Muscle layer of duodenum (tissue), 2 donors: ENCODE measurements around the gene MAGI1.

Source experiments
- H3K27ac ChIP-seq: one replicate; pipeline ENCODE4 v1.7.0; 2013; ENCODE audit warnings: mild to moderate bottlenecking, low read length
- H3K27me3 ChIP-seq: one replicate; pipeline ENCODE4 v1.7.0; 2013; ENCODE audit warnings: low read depth, mild to moderate bottlenecking, control low read depth, low read length
- H3K36me3 ChIP-seq, 2 donors: one replicate each; pipeline ENCODE4 v1.7.0; 2013; ENCODE audit warnings: low read length in 2 of 2, control low read depth in 1 of 2, mild to moderate bottlenecking in 1 of 2; ENCODE audit not compliant: insufficient read depth in 2 of 2, control insufficient read depth in 1 of 2
- H3K4me1 ChIP-seq, 2 donors: one replicate each; pipeline ENCODE4 v1.7.0; 2013; ENCODE audit warnings: low read length in 2 of 2, mild to moderate bottlenecking in 2 of 2, control low read depth in 1 of 2, moderate library complexity in 1 of 2; ENCODE audit not compliant: insufficient read depth in 2 of 2, control insufficient read depth in 1 of 2
- H3K4me3 ChIP-seq, 2 donors: one replicate each; pipeline ENCODE4 v1.7.0; 2013; ENCODE audit warnings: low read length in 2 of 2, low read depth in 1 of 2, mild to moderate bottlenecking in 1 of 2
- H3K9me3 ChIP-seq, 2 donors: one replicate each; pipeline ENCODE4 v1.7.0; 2013; ENCODE audit warnings: low read length in 2 of 2, control low read depth in 1 of 2, mild to moderate bottlenecking in 1 of 2; ENCODE audit not compliant: control insufficient read depth in 1 of 2
- donor health status: healthy.

MAGI1 gene

DNA sequence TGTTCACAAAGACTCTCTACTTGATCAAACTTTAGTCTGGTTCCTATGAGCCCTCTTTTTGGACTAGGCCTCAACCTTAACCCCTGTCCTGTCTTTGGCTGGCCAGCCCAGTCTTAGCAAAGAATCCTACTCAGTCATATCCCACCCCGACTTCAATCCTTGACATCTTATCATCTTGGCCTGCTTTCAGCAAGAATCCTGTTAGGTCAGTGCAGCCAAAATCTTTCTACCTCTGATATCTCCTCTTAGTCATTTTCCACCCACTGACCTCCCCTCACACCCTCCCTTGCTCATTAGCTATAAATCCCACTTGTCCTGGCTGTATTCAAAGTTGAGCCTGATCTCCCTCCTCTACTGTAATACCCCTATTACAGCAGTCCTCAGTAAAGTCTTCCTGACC is 286.1 kb downstream of the MAGI1 start:
- no peaks in the 10 kb centered on the region for H3K36me3 ChIP-seq
- no peak overlapping the region for H3K4me3 ChIP-seq
- H3K27me3 ChIP-seq = no peaks in the 10 kb centered on the region
- H3K9me3 ChIP-seq = no peaks in the 10 kb centered on the region
- H3K27ac ChIP-seq = no peak overlapping the region
- no peaks in the 10 kb centered on the region for H3K4me1 ChIP-seq

DNA sequence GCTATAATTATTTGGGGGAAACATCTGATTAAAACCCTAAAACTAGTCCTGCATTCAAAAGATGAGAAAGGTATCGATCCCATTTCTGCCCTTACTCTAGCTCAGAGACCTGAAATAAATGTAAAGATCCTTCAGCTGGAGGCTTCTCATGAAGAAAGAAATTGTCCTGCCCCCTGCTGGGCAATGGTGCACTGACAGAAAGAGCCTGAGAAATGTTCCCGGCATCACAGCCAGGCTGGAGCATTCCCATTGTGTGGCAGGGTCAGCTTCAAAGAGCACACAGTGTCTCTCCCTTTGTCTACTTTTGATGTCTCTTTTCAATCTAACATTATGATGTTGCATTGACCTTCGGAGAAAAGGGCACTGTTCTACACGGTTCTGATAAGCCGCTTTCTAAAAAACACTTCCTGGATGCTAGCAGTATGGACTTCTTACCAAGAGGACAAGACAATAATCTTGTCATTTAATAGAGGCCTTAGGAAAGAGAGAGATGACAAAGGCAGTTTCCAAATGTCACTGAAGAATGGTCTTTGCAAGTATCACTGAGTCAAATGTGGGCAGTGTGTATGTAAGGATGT is 287.5 kb downstream of the MAGI1 start:
- Histone ChIP-seq H3K27me3 (no peaks in the 10 kb centered on the region), H3K9me3 (no peaks in the 10 kb centered on the region), H3K36me3 (no peaks in the 10 kb centered on the region), H3K27ac (no peak overlapping the region), H3K4me3 (no peak overlapping the region), H3K4me1 (no peaks in the 10 kb centered on the region)

DNA sequence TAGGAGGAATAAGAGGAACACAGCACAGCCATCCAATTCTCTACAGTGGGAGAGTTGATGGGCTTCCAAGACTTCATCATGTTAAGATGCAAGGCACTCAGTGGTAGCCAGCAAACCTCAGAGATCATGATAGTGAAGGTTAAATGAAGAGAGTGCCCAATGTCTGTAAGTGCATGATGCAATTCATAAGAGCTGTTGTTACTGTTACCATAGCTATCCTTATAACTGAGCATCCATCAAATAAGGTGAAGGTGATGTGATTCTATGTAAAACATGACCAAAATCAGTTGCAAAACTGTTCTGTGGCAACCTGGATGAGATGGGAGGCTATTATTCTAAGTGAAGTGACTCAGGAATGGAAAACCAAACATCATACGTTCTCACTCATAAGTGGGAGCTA is 289.7 kb downstream of the MAGI1 start:
- Histone ChIP-seq H3K9me3 (no peaks in the 10 kb centered on the region), H3K27ac (no peak overlapping the region), H3K4me3 (no peak overlapping the region), H3K27me3 (no peaks in the 10 kb centered on the region), H3K36me3 (no peaks in the 10 kb centered on the region), H3K4me1 (no peaks in the 10 kb centered on the region)

DNA sequence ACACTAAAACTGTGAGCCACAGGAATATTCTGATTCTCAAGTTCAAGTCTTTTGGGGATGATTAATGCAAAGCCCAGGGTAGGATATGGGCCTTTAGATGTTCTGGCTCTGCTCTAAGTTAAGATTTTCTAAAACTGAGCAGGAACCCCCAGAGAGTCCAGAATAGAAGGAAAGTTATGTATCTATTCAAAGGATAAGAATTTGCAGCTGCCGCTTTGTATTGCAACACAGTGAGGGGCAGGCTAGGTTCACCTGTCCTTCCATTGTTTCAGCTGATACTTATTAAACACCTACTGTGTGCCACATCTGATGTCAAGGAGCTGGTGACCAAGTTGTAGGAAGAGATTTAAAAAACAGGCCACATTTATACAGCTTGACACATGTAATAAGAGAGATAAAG is 290.4 kb downstream of the MAGI1 start:
- Histone ChIP-seq H3K9me3 (no peaks in the 10 kb centered on the region), H3K36me3 (no peaks in the 10 kb centered on the region), H3K4me1 (no peaks in the 10 kb centered on the region), H3K4me3 (no peak overlapping the region), H3K27ac (no peak overlapping the region), H3K27me3 (no peaks in the 10 kb centered on the region)

DNA sequence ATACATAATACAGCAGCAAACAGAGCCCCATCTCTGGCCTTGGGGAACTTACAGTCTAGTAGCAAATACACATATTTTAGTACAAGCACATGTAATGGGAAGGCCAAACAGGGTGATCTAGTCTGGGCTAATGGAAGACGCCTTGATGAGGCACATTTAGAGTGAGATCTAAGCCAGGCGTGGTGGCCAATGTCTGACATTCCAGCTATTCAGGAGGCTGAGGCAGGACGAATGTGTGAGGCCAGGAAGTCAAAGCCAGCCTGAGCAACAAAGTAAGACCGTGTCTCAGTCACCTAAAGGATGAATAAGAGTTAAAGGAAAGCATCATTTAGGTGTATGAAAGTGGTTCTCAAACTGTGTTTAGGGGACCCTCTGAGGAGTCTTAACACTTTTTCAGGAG is 291.9 kb downstream of the MAGI1 start:
- Histone ChIP-seq H3K9me3 (no peaks in the 10 kb centered on the region), H3K27ac (no peak overlapping the region), H3K27me3 (no peaks in the 10 kb centered on the region), H3K4me3 (no peak overlapping the region), H3K36me3 (no peaks in the 10 kb centered on the region), H3K4me1 (no peaks in the 10 kb centered on the region)

DNA sequence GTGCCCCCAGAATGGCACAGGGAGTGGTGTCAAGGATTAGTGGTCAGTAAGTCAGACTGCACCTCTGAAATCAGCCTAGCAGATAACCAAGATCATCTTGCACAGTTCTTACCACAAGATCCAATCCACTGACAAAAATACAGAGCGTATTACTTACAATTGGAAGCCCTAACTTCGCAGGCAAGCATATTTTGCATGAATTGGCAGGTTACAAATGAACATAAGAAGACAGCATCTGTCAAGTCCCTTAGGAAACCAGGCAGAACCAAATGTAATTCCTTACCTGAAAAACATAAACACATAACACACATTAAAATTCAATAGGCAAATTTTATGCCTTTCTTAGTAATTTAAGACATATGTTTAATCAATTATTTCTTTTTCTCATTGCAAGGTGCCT is 293.4 kb downstream of the MAGI1 start:
- Histone ChIP-seq H3K4me1 (no peaks in the 10 kb centered on the region), H3K4me3 (no peak overlapping the region), H3K36me3 (no peaks in the 10 kb centered on the region), H3K27ac (no peak overlapping the region), H3K27me3 (no peaks in the 10 kb centered on the region), H3K9me3 (no peaks in the 10 kb centered on the region)

DNA sequence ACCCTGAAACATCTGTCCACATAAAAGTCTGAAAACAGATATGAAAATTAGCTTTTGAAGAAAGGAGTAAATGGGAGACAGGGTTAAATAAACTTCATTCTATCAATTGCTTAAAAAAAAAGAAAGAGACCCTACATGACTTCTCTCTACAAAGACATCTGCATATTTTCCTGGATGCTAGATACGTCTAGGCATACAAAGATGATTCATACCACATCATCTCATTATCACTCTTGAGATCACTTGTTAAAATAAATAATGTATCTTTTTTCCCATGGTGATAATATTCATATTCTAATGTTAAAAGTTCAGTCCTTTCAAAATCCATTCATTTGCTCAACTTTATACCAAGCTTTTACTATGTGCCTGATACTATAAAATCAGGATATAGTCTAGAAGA is 295.8 kb downstream of the MAGI1 start:
- Histone ChIP-seq H3K4me1 (no peaks in the 10 kb centered on the region), H3K9me3 (no peaks in the 10 kb centered on the region), H3K4me3 (no peak overlapping the region), H3K27me3 (no peaks in the 10 kb centered on the region), H3K36me3 (no peaks in the 10 kb centered on the region), H3K27ac (no peak overlapping the region)

DNA sequence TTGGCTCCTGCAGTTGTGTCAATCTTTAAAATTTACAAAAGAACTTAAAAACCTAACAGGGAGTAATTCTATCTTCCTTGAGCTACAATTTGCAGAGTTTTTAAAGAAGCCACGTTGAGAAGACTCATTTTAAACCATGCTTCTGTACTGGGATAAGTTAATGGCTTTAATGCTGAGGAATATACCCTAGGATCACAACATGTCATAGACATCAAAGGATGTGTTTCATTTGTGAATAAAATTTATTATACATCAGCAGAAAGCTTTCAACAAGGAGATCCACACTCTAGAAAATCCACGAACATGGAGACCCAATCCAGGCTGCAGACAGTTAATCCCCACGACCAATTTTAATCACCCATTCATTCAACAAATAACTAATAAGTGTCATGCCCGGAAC is 297.2 kb downstream of the MAGI1 start:
- no peak overlapping the region for H3K4me3 ChIP-seq
- no peaks in the 10 kb centered on the region for H3K4me1 ChIP-seq
- no peaks in the 10 kb centered on the region for H3K27me3 ChIP-seq
- H3K27ac ChIP-seq = no peak overlapping the region
- H3K36me3 ChIP-seq = no peaks in the 10 kb centered on the region
- no peaks in the 10 kb centered on the region for H3K9me3 ChIP-seq

DNA sequence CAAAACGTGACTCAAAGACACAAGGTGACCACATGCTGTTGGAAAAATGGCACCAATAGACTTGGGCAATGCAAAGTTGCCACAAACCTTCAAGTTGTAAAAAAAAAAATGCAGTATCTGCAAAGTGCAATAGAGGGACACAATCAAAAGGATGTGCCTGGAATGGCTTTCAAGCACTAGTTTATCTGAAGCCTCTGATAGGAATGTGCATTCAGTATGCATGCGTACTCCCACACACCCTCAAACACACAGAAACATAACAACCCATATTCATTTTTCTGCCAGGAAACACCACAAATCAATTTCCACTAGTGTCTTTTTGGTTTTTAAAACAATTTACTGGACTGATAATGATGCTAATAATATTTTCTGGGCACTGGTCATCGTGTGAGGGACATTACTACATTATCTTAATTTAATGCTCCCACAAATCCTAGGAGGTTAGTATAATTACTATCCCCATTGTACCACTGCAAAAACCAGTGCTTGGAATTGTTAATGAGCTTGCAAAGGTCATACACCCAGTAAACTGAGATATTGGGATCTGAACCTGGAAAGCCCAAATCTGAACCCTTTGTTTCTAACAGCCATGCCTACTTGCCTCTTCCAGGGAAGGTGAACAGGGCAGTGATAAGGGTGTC is 298.7 kb downstream of the MAGI1 start:
- H3K4me1 ChIP-seq = no peaks in the 10 kb centered on the region
- no peaks in the 10 kb centered on the region for H3K9me3 ChIP-seq
- no peak overlapping the region for H3K4me3 ChIP-seq
- H3K36me3 ChIP-seq = no peaks in the 10 kb centered on the region
- no peak overlapping the region for H3K27ac ChIP-seq
- no peaks in the 10 kb centered on the region for H3K27me3 ChIP-seq

DNA sequence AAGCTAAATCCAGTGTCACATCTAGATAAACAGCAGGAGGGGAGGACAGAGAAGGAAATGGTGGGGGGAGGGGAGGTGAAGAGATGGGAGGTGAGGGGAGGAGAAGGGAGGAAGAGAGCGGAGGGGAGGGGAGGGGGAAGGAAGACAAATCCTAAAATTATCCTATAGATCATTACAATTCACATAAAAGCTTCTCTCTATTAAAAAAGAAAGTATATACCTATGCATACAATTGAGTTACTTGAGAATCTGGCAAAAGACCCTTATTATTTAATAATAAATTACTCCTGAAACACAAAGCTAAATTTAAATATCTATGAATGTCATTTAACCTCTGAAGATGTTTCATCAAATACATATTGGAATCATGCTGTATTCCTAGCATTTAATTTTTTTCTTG is 303.9 kb downstream of the MAGI1 start:
- Histone ChIP-seq H3K4me3 (no peak overlapping the region), H3K4me1 (peaks cover 4 to 7% of the 10 kb centered on the region in 2 donors), H3K36me3 (no peaks in the 10 kb centered on the region), H3K27ac (no peak overlapping the region), H3K27me3 (no peaks in the 10 kb centered on the region), H3K9me3 (no peaks in the 10 kb centered on the region)

DNA sequence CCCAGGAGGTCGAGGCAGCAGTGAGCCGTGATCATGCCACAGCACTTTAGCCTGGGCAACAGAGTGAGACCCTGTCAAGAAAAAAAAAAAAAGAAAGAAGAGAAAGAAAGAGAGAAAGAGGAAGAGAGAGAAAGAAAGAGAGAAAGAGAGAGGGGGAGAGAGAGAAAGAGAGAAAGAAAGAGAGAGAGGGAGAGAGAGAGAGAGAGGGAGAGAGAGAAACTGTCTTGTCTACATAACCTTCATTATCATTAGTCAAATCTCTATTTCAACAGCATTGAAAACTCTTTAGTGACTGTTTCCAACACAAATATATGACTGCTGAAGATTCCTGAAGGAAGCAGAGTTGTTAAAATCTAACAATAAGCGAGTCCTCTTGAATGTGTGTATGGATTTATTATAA is 304.3 kb downstream of the MAGI1 start:
- peaks cover 4 to 10% of the 10 kb centered on the region in 2 donors for H3K4me1 ChIP-seq
- H3K36me3 ChIP-seq = no peaks in the 10 kb centered on the region
- no peaks in the 10 kb centered on the region for H3K27me3 ChIP-seq
- no peak overlapping the region for H3K27ac ChIP-seq
- H3K4me3 ChIP-seq = no peak overlapping the region
- no peaks in the 10 kb centered on the region for H3K9me3 ChIP-seq

GRCh38 chr3:65733459-65733858 is 305.3 kb downstream of the MAGI1 start:
- Histone ChIP-seq H3K27ac (no peak overlapping the region), H3K36me3 (no peaks in the 10 kb centered on the region), H3K4me3 (no peak overlapping the region), H3K9me3 (no peaks in the 10 kb centered on the region), H3K4me1 (peaks cover 4 to 17% of the 10 kb centered on the region in 2 donors), H3K27me3 (no peaks in the 10 kb centered on the region)
